Activated CD4-positive, alpha-beta T cell treated with anti-CD3 and anti-CD28 coated beads, Interleukin-2, Interleukin-4, amounts not matched to agents 100 ng/mL and 50 ng/mL, durations not matched to agents 16 hours and 8 hours (primary cell): Measurements from ENCODE around the gene CALB2.
A peak's percentile ranks its signal among the peaks of the same experiment; 100 is the strongest.
"Not testable (repeated sequence)": the region's sequence is repeated elsewhere in the genome, so short reads cannot be mapped to it uniquely, and the experiment has no call there.

ENCODE experiments used
- DNase-seq: peaks from one replicate; pipeline ENCODE4 v3.0.0-alpha.2; 2020; ENCODE audit warnings: low spot score

The CALB2 gene, protein sequence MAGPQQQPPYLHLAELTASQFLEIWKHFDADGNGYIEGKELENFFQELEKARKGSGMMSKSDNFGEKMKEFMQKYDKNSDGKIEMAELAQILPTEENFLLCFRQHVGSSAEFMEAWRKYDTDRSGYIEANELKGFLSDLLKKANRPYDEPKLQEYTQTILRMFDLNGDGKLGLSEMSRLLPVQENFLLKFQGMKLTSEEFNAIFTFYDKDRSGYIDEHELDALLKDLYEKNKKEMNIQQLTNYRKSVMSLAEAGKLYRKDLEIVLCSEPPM

DNA sequence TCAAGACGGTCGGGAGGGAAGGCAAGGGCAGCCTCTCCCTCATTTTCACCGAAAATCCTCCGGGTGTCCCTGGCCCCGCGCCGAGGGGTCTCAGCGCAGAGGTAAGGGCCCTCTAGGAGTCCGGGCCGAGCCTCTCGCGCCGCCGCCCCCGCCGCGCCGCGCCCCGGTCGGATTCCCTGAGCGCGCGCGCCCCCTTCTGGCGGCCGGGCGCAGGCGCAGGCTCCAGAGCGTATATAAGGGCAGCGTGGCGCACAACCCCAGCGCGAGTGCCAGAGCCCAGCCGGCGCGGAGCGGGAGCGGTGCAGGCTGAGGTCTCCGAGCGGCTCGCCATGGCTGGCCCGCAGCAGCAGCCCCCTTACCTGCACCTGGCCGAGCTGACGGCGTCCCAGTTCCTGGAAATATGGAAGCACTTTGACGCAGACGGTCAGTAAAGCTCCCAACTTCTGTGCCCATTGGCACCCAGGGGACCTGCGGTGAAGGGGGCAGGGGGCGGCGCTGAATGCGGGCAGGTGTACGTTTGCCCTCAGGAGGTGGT lies at the start of gene CALB2:
TSS of gene CALB2 (plus strand) at position 260 of the 535 bp plus-strand sequence. CDS start at position 330, 70 bp downstream.
- peak; percentile 66 for DNase-seq

DNA sequence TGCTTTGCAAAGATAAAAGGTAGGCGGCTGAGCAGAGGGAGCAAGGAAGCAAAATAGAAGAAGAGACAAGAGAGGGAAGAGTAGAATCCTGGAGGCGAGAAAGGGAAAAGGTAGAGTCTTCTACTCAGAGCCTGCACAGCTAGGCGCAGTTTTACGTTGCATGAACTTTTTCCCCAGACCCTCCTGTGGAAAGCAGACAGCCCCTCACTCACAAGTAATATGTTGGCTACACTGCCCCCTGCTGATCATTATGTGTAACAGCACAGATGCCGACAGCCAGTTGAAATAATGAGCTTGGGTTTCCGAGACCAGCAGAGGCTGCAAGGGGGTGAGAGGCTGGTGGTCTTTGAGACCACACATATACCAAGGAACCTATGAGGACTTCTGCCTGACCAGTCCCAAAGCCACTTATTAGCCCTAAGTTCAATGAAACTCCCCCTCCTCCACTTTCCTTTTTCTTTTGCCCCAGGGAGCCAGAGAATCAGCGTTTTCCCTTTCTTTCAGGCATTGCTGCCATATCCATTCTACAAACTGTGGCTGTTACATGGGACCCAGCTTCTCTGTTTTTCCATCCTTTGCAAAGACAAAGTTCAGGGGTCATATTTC lies 46.9 kb upstream of the CALB2 start:
- peak; percentile 30 for DNase-seq

DNA sequence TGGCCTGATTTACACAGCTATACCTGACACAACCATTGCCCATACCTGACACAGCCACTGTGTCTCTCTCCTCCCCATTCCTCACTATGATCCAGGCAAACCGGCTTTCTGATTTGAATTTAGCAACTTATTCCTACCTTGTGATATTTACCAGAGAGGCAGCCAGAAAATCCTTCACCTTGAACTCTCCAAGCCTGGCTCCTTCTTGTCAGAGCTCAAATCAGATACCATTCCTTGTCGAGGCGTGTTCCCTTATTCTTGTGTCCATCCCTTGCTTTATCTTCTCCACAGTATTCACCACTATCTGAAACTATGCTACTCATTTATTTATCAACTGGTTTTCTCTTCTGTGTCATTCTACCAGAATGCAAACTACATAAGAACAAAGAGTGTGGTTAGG lies 44.9 kb upstream of the CALB2 start:
- not testable (repeated sequence) for DNase-seq

DNA sequence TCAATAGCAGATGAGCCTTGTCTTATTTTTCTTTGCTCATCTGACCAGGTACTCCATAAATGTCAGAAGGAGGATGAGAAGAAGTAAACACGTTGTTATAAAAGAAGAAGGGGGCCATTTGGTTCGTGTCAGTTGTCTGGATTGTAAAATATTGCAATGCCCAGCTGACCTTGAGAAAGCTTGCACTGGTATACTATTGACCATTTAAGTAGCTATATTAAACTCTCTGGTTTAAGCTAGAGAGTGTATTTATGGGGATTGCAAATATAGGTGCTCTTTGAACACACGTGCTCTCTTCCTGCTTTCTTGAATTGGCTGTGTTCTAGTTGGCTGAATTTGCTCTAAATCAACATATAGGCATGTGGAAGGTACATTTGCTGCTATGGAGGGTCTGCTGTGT lies 43.3 kb upstream of the CALB2 start:
- no peak for DNase-seq

DNA sequence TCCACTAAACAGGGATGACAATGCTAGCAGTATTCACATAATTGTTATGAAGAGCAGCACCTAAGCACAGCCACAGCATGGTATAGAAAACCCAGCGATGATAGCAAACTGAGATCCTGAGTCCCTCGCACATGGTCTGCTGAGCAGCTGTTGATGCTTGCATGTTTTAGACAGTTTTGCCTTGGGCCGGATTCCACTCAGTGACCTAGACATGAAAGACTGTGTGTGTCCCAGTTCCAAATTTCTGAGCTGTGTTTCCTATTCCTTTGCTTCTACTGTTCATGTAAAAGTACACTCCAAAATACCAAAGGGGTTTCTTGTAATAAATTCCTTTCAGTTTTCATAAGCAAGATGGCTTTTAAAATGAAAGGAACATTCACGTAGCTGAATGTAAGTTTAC lies 38.5 kb upstream of the CALB2 start:
- DNase-seq, result no peak

DNA sequence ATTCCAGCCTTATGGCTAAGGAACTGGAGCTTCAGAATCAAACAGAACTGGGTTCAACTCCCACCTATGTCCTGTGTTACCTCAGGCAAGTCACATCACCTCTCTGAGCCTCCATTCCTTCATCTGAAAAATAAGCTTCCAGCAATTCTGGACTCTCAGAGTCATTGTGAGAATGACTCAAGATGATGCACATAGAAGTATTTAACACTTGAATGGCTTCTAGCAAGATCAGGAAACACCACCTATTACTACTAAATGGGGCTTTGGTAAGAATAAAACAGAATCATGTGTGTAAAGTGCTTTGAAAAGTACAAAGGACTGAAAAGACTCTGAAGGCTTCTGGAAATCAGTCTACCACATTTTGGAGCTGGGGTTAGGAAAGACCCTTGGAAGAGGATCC lies 30.8 kb upstream of the CALB2 start:
- no peak for DNase-seq

DNA sequence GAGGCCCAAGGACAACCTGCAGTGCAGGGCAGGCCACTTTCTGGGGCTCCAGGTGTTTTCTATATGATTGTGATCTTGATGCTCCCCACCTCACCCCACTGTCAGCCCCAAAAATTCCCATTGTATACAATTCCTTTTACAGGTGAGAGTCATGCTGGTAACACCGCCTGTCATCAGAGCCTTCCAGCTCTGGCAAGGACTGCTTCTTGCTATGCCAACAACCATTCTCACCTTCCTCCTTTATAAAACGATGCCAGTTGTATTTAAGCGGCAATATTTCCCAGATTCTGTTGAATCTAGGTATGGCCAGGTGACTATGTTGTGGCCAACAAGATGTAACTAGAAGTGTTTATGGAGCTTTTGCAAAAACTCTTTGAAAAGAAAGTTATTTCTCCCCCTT lies 30.4 kb upstream of the CALB2 start:
- no peak for DNase-seq

DNA sequence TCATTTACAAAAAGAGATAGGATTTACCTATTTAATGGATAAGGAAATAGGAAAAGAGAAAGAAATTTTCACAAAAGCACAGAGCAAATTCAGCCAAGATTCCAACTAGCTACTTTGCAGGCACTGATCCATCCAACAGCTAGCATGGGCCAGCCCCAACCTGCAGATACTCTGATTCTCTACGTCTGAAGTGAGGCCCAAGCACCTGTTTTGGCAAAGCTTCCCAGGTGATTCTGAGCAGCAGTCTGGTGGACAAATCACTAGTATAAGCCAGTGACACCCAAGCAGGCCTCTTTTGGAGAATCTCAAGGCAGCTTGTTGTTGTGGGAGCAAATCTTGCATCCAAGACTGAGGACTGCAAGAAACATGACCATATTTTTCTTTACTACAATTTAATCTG lies 20.9 kb upstream of the CALB2 start:
- DNase-seq, result no peak

DNA sequence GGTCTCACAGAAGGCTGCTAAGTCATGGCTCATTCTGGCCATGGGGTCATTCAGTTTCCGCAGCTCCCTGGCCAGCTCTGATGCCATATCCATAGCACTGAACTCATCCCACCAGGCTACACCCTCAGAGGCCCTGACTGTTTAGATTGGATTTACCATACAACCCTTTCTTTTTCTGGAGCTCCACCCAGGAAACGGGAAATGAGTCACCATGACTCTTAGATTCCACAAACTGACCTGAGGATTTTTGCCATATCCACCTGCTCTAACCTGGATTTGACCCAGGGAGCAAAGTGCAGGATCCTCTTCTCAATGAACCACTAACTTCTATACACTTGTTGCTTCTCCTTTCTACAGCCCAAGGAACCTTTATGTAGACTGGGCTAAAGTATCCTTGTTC lies 20.3 kb upstream of the CALB2 start:
- no peak for DNase-seq

DNA sequence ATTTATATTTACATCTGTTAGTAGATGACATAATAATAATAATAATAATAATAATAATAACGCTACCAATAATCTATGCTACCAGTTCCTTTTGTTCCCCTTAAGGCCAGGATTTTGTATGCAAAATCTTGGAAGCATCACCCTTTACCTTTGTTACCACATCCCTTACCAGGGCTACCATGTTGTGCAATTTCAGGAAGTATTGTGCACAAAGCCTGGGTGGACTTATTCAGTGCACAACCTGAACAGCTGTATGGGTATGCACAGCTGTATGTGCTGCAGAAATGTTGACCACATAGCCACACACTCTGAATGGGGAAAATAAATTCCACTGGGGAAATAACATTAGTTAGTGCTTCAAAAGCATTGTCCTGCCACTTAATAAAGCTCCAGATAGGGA lies 19.9 kb upstream of the CALB2 start:
- no peak for DNase-seq

DNA sequence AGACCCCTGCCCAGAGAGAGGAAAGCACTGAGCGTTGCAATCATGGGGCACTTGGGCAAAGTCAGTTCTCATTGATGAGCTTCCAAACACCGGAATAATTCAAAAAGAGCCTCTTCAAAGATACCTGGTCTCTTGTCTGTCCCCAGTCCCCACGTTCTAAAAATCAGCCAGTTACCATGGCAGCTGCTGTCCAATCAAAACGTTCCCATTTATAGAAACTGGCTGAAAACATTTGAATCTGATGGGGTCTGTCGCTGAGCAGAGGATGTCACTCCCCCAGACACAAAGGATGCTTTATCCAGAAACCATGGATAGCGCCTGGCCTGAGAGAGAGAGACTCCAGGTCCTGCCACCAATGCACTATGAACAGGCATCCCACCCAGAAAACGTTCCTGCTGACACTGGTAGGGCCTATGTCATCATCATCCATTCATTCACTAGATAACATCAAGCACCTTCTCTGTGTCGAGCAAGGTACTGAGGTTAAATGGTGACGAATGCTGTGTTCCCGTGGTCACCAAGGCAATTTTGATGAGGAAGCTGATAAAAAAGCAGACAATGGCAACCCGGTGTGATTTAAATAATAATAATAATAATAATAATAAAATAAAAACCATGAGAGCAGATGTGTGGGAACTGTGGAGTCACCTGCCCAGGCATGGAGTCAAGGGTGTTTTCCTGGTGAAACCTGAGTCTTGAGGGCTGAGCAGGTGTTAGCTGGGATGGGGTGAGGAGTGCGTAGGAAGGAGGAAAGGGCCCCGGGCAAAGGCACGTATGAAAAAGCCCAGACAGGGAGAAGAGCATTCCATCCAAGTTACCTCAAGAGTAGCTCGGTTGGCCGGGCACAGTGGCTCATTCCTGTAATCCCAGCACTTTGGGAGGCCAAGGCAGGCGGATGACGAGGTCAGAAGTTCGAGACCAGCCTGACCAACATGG lies 19.0 kb upstream of the CALB2 start:
- no peak for DNase-seq

DNA sequence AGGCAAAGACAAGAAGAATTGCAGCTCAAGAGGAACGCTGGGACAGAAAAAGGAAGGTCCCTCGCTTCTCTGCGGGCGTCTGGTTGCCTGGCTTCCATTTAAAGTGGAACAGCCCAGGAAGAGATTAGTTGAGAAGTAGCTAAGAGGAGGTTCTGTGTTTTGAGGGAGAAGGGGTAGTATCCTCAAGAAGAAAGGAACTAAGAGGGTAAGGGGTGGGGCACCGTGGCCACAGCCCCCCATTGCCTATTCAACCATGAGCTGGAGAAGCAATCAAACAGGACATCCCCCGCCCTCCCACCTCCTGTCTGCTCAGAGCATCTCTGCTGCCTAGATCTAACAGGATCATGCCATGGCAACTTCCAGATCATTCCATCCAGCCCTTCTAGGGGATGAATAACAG lies 18.1 kb upstream of the CALB2 start:
- no peak for DNase-seq

DNA sequence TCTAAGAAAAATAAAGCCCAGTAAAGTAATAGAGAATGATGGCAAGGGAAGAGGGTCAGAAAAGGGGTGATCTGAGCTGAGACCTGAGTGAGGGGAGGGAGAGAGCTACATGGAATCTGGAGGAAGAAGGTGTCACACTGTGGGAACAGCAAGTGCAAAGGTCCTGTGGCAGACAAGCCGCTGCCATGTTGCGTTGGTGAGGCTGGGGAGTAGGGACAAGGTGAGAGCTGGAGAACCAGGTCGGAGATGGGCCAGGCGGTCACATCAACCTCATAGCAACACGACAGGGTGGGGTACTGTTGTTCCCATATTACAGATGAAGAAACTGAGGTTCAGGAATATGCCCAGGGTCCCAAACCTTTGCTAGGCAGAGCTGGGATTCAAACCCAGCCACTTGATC lies 16.6 kb upstream of the CALB2 start:
- DNase-seq, result no peak

DNA sequence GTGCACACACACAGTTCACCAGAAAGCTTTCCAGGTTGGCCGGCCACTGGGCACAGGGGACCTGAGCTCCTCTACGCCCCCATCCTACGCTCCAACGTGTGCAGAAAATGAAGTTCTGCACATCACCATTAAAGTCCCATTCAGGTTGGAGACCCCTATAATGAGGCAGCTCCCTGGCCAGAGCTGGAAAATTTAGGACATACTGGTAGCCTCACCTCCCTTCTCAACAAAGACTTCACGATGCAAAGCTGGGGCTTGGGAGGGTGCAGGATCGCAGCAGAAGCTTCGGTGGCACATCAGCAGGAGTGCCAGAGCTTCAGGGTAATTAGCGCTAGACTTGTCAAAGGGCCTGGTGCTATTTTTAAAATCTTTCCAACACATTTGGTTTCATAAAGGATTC lies 15.4 kb upstream of the CALB2 start:
- no peak for DNase-seq

DNA sequence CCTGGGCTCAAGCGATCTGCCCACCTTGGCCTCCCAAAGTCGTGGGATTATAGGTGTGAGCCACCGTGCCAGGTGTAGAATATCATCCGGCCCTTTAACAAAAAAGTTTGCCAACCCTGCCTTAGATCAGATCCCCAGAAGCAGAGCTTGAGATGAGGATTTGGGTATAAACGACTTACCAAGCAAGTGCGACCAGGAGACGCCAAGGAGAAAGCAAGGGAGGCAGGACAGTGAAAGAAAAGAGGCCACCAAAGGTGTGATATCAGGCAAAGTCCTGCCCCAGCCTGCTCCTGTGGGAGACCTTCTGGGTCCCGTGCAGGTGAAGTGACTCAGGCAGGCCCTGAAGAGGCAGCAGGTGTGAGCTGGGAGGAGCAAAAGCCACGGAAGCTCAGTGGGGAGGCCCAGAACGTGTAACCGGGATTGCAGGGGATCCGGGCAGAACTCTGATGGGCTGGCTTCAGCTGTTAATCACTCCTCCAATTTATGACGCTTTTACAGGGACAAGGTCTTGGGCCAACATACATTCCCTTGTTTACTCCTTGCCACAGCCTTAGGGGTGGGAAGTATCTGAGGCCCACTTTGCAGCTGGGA lies 14.1 kb upstream of the CALB2 start:
- DNase-seq, result no peak

DNA sequence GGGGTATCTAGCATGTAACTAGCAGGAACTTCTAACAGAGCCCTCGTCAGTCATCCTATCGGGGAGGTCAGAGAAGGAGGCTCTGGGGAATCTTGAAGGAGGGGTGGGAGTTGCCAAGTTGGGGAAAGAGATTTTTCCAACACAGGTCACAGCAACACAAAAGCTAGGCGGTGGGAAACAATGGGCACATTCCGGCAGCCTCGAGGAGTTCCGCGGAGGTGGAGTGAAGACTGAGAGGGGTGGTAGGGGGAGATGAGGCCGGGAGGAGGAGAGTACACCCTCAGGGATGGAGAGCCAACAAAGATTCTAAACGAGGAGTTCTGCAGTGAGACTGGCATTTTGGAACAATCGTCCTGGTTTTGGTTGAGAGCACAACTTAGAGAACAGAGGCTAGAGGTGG lies 13.5 kb upstream of the CALB2 start:
- DNase-seq, result no peak

DNA sequence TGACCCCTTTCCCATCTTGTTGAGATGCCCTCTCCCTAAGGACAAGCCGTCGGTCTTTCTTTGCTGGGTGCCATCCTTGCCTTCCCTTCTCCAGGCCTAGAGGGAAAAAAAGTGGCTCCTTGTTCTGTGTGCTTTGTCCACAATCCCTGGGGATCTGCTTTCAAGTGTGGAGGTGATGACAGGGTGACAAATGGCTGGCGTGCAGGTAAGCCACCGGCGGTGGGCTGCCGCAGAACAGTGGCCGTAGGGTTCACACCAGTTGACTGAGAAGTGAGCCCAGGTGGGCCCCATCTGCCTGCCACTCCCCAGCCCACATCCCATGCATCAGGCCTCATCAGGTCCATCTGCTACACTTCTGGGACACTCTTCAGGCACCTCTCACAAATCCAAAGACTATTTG lies 11.4 kb upstream of the CALB2 start:
- no peak for DNase-seq

DNA sequence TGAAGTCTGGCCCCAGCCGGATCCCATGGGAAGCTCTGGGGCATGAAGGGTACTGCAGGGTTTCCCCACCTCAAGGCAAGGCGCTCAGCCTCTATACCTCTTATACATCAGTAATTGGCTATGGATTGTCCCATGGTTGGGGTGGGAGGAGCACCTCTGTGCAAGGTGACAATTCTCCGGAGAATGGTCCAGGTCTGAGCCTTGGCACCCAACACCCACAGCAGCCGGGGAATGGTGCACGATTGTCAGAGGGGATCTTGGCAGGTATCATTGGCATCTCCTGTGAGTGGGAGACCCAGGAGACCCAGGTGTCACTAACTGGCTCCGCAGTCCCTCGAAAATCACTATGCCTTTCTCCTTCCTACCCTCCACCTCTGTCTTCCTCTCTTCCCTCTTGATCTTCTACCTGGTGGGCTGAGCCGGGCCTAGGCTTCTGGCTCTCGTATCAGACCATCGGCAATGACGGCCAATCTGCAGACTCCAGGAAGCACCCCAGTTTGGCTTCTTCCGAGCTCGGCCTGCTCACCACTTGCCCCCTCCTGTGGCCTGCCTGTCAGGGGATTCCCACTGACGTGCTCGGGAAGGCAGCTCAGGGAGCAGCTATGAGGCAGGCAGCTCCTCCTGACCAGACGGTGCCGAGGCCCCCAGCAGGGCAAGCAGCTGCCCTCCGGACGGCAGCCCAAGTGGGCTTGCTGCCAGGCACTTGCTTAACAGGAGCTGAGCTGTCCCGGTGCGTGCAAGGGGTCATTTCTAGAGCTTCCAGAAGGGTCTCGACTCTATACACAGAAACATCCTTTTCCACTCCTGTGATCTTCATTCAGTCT lies 10.0 kb upstream of the CALB2 start:
- DNase-seq, result no peak

DNA sequence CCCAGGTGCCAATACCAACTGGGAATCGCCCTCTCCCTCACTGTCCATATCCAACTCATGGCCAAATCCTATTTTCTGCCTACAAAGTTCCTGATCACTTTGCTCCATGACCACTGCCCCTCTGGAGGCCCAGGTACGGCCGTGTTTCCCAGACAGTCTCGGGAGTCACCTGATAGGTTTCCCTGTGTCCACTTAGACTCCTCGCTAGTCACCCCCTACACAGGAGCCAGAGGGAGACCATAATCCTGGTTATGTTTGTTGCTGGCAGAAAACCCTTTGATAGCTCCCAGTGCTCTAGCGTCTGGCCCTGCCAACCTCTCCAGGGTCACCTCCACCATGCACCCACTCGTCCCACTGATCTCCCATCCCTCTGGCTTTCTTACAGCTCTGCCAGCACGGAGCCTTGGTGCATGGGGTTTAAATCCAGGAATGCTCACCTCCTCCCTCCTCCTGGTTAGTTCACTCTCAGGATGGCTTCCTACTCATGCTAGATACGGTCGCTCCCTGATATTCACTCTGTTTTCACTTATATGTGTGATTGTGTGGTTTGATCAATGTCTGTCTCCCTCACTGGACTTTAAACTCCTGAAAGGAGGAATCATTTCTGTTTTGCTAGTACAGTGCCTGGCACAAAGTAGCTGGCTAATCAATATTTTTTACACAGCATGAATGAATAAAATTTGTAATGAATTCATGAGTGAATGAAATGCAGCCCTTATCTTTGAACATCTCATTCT lies 7.5 kb upstream of the CALB2 start:
- DNase-seq, result no peak

DNA sequence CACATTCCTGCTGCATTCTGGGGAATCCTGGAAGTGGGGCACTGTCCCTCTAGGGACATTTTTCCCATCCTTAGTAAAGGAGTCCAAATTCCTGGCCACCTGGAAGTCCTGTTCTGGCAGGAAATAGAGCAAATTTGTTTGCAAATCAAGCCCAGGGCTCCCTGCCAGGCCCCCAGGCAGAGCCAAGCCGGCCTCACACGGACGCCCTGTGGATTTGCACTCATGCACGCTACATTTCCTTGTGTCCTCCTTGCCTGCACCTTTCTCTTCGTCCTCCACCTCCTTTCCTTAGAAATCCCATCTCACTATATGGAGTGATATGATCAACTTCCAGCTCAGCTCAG lies 7.0 kb upstream of the CALB2 start:
- DNase-seq, result no peak

DNA sequence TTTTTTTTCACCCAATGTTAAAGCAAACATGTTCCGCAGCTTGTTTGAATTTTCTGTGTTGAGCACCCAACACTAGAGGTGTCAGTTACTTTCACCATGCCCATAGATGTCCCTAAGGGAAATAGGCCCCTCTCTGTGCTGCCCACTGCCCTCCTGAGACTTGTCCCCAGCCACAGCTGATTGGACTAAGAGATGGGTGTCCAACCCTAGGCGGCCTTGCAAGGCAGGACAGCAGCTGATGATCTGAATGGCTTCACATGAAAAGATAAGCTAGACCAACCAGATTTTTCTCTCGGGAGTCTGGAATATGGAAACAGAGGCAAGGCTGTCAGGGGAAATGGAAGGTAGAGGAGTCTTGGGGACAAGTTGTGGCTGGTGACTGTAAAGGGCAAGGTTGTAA lies 6.1 kb upstream of the CALB2 start:
- DNase-seq, result no peak
